HG03097 (cell line): ENCODE measurements around the gene ENTPD8.

ENCODE experiments used
- ATAC-seq: cut with Tn5 transposase; IDR thresholded peaks from one replicate; pipeline ENCODE4 v1.9.1; 2021; ENCODE audit not compliant: unreplicated experiment, low FRiP score

The ENTPD8 gene

DNA sequence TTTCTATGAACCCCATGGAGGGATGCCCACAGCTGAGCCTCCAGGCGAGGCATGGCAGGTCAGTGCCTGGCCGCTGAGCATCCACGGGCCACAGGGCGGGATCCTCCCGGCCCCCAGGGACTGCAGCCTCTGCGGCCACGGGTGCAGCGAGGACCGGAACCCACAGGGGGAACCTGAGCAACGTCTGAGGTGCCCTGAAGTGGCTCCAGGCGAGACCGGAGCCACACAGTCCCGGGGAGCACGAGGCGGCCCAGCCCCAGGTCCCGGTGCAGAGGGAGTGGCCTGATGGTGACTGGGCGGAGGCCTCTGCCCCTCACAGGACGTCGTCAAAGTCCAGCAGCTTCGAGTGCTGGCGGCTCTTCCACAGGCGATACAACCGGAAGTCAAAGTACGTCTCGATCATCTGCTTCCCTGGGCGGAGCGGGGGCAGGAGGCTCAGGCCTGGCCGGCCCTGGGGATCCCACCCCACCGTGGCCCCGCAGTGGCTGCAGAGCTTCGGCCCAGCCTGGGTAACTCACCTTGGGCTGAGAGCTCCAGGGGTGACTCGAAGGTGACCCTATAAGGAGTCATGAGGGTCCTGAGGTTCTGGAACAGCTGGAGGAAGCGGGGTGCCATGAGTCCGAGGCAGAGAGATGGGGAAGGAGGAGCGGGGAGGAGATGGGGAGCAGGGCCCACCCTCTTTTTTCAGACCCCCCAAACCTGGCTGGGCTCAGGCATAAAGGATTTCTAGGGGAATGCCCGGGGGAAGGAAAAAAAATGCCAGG, 8.1 kb upstream of the ENTPD8 start:
- no peak for ATAC-seq

DNA sequence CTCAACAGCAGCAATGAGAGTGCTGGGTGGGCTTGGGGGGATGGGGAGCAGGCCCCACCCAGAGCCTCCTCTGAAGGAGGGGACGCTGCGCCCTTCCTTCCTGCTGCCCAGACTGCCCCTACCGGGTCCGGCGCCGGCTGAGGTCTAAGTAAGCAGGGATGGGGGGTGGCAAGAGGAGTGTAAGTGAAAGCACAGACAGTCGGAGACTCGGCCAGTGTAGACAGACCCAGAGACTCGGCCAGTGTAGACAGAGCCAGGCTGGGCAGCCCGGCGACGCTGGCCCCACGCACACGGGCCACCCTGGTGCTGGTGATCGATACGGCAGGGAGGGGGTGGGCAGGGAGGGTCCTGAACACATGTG, 7.4 kb upstream of the ENTPD8 start:
- no peak for ATAC-seq

DNA sequence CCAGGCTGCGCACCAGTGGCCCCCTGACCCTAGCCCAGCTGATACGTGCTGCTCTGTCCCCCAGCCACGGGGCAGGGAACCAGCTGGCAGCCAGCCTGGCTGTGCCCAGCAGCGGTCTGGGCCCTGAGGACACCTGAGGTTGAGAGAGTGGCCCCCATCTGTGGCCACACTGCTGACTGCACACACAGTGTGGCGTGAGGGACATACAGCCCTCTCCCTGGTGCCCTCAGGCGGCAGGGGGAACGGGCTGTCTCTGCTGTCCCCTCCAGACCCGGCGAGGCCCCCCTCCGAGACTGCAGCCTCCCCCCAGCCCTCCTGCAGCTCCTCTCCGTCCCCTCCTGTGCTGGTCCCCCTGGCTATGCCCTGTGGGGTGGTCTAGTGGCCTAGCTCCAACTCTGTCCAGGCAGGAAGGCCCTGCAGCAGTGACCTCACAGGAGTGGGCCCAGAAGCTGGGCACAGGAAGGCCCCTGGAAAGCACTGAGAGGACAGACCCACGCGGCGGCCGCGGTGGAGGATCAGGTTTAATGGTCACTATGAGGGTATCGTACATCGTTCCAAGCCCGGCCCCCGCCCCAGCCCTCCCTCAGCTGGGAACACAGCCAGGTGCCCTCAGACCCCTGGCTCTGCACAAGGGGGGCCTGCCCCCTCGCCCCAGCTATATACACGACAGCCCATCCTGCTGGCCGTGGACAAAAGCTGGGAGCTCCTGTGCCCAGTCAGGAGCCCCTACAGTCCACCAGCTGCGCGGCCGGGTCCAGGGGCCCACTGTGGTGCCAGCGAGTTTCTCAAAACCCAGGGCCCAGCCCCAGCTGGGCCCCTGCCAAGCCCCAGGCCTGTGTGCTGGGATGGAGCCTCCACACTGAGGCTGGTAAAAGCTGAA, 6.8 kb upstream of the ENTPD8 start:
- ATAC-seq: no peak

DNA sequence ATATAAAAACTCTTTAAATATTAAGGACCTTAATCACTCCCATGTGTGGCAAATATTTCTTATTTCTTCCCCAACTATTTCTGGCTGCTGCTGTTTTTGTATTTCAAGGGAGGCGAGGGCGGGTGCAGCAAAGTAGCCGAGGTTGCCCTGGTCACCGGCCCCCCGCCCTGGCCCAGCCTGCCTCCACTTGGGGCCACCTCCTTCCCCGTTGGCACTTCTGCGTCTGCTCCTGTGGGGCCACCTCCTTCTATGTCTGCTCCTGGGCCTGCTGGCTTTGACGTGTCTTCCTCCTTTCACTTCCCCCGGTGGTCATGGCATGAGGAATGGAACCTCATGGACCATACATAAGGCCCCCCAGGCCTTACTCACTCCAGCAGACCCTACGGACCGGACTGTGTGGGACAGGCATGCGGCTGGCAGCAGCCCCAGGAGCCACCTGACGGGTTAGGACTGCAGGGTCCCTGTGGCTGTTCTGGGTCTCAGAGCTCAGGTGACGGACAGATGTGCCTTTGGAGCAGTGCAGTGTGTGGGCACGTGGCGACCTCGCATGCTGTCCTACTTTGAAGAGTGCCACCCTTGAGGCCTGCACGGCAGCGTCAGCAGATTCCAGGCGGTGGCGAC, 5.8 kb upstream of the ENTPD8 start:
- ATAC-seq: no peak

DNA sequence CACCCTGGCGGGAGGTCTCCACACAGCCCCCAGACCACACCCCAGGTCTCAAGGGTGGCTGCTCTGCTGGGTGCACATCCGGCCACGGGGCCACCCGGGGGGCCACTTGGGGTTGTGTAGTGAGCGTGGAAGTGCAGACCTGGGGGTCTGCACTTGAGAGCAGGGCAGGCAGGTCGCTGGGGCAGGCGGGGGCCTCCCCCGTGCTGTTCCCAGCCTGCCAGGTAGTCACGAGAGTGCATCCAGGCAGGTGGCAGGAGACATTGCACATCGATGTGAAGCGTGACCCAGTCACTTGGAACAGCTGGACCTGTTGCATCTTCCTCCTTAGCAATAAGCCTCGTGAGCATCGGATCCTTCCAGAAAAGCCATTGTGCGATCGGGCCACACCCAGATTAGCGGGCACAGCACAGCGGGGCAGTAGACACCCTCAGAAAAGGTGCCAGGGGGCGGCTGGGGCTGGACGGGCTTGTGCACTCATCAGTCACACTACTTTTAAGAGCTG, 4.8 kb upstream of the ENTPD8 start:
- ATAC-seq: no peak

DNA sequence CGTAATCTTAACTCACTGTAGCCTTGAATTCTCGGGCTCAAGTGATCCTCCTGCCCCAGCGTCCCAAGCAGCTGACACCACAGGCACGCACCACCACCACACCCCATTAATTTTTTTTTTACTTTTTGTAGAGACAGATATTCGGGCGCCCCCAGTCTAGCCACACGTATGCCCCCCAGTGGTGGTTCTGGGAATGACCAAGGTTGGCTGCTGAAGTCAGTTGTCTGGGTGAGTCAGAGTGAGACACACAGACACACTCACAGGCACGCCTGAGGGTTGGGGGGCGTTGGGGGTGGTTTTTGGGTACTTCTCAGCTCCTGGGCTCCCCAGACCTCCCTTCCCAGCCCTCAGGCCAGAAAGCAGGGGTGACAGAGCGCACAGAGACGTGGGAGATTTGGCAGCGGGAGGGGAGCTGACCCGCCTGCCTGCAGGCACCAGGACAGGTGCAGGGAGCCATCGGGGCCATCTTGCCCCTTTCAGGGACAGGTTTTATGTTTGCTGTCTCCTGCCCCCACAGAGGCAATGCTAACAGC, 4.2 kb upstream of the ENTPD8 start:
- no peak for ATAC-seq

DNA sequence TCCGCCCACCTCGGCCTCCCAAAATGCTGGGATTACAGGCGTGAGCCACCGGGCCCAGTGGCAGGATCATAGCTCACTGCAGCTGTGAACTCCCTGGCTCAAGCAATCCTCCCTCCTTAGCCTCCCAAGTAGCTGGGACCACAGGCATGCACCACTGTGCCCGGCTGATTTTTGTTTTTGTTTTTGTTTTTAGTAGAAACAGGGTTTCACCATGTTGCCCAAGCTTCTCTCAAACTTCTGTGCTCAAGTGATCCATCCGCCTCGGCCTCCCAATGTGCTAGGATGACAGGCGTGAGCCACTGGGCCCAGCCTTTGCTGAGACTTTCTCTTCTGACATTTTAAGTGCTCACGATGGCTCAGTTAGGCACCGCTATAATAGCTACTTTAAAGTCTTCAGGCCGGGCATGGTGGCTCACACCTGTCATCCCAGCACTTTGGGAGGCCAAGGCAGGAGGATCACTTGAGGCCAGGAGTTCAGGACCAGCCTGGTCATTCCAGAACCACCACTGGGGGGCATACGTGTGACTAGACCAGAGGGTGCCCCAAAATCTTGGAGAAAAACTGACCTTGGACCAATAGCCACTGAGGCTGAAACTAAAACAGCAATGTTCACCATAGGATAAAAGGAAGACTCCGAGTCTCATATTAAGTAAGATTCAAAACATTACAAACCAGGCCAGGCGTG, 3.1 kb upstream of the ENTPD8 start:
- no peak for ATAC-seq

DNA sequence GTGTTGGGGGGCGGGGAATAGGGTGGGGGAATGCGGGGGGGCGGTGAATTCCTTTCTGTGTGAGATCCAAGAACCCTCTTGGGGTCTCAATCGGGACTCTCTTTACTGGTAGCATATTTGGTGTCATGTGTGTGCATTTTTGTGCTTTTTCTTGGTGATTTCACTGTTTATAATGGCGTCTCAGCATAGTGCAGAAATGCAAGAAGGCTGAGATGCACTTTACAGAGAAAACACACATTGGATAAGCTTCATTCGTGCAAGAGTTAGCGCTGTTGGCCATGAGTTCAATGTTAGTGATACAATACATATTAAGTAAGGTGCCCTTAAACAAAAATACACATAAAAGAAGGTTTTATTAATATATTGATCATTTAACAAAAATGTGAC, 771 bp upstream of the ENTPD8 start:
- no peak for ATAC-seq

DNA sequence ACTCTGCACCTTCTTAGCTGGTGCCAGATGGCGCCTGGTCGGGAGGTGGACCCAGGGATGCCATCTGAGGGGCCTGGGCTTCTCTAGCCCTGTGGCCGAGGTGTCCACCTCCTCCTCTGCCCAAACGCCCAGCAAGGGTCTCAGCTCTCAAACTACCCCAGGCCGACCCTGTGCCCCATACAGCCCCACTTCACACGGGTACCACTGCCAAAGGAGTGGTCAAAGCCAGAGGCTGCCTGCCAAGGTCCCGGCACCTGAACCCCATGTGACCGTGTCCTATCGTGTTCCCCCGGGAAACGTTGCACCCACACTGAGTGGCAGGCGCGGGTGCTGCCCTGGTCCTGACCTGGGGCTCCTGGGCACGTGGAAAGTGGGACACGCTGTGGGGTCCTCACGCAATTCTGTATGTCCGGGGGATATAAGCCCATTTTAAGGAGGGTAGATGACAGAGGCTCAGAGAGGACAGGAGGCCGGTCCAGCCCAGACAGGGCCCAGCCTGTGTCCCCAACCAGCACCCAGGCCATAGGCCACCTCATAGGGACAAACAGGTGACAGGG, 1.9 kb downstream of the ENTPD8 start:
- ATAC-seq: no peak

DNA sequence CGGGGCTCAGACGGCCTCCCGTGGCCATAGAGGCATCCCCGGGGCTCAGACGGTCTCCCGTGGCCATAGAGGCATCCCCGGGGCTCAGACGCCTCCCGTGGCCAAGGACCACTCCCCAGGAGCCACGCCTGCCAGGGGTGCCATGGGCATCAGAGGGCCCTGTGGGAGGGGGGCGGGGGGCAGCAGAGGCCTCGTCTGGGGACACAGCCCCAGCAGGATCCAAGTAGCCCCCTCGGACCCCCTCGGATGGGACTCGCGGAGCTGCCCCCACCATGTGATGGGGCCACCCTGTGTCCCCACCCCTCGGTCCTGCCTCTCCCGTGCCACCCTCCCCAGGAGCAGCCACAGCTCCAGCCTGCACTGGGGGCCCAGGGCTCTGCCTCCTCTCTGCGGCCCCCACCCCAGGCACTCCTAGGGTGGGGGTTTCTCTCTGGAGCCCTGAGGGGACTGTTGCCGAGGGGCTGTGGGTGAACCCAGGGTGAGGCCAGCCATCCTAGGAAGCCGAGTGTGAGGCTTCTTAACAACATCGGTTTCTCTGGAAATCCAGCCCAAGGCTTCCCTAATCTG, 2.5 kb downstream of the ENTPD8 start:
- ATAC-seq: no peak

DNA sequence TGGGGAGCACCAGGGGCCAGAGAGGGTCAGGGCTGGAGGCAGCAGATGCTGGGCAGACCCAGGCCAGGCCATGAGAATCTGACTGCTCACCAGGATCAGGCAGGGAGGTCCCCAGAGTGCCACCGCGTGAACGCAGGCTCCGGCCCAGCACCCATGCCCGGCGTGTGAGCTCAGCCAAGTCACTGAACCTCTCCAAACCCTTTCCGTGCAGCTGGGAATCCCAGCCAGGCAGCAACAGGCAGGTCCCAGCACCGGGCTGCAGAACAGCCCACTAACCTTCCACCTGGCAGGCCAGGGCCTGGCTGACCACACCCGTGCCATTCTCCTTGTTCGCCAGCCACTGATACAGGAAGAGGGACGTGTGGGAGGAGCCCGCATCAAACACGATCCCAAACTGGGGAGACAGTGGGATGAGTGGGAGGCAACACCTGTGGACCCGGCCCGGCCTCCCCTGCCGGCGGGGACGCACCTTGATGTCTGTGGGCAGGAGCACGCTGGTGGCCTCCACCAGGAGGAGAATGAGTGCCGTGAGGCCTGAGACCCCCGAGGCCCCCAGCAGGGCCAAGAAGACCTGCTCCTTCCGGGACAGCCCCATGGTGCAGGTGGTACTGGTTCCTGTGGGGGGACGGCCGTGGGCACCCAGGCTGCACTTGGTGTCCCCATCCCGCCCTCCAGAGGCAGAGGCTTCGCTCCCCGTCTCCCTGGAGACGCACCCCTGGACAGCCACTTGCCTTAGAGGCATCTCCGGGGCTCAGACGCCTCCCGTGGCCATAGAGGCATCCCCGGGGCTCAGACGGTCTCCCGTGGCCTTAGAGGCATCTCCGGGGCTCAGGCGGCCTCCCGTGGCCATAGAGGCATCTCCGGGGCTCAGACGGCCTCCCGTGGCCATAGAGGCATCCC, 3.2 kb downstream of the ENTPD8 start:
- no peak for ATAC-seq

DNA sequence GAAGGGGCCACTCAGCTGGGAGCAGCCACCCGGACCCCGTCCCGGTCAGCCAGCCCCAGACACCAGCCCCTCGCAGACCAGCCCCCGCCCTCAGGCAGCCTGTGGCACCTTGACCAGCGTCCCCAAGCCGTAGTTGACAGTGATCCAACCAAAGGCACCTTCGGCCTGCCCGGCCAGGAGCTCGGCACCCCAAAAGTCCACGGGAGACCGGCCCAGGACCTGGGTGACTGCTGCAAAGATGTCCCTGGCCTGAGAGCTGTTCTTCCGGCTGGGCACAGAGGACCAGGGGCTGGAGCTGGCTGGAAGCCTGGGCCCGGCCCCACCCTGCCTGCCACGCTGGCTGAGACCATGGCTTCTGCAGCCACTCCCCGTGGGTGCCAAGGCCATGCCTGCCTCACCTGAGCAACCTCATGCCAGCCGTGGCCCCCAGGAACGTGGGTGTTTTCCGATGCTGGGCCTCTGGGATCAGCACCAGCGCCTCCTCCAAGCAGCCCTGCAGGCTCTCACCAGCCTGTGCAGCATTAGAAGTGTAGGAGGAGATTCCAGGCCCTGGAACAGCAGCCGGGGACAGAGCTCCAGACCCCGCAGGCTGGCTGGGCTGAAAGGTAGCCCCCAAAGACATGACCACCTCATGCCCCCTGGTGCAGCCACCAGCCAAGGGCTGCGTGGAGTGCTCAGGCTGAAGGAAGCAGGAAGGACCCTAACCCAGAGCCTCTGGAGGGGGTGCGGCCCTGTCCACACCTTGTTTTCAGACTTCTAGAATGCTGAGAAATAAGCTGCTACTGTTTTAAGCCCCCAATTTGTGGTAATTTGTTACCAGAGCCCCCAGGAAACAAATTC, 4.2 kb downstream of the ENTPD8 start:
- ATAC-seq: no peak

DNA sequence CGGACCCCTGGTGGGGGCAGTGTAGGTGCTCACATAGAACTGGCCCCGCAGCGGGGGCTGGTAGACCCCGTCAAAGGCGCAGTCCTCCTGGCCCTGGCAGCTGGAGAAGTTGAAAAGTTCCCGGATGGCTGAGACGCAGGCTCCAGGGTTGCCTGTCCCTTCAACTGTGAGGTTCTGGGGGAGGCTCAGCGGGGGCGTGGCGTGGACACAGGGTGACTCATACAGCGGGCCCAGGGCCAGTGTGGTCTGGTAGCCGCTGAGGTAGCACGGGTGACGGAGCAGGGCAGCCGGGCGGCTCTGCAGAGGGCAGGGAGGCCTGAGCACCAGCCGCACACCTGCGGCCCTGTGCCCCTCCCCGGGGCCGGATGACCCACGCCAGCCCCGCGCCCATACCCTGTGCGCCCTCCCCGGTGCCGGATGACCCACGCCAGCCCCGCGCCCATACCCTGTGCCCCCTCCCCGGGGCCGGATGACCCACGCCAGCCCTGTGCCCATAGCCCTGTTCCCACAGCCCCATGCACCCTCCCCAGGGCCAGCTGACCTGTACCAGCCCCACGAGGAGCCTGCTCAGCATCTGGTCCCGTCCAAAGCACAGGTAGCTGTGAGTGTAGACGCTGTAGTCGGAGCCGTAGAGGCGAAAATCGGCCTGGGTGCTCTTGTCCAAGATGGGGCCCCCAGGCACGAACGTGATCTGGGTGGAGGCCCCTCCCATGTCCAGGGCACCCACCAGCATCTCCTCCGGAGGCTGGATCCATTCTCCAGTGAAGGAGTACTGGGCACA, 5.0 kb downstream of the ENTPD8 start:
- no peak for ATAC-seq

DNA sequence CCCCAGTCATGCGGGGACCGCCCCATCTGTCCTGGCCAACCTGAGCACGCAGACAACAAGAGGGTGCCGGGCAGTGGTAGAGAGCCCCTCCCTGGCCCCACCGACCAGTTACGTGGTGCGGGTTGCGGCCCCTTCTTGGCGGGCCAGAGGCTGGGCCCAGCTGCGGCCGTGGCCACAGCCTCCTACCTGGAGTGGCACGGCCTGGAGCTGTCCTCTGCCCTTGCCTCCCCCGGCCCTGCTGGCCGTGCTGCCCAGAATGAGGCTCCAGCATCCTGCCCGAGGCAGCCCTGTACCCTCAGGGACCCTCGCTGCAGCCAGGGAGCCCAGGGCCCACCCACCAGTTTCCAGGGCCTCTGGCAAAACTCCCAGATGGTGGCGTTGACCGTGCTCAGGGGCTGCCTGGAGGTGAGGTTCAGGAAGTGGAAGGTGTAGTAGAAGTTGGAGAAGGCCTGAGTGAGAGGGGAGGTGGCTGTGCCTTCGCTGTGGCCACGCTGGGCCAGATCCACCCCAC, 5.7 kb downstream of the ENTPD8 start:
- no peak for ATAC-seq

DNA sequence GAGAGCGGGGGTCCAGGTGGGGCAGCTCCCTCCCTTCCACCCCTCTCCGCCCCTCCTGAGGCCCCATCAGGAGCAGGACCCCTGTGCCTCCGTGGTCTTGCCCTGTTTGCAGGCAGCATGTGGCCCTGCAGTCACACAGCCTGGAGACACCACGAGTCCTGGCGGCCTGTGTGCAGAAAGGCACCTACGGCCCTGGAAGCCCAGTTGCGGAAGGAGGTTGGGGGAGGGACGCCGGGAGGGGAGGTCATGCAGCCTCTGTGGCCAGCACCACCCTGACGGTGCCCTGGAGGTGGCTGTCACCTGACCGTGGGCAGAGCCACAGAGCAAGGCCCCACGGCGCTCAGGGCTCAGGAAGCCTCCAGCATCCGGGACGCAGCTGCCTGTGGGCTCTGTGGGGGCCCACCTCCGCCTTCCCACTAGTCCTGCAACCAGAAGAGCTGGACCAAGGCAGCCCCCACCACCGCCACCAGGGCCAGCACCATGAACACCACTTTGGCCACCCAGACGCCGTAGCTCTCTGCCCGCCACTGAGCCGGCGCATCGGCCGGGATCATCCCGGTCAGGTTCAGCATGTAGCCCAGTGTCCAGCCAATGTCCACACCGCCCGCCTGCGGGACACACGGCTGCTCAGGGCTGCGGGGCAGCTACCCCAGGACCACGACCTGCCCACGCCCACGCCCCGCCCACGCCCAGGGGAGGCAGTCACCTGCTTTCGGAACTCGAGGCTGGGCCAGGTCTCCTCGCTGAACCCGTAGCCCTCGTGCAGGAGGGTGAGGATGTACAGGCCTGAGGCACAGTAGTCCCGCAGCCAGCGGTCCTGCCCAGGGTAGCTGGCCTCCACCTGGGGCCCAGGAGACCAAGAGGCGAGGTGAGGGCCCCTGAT, 6.4 kb downstream of the ENTPD8 start:
- ATAC-seq: no peak

DNA sequence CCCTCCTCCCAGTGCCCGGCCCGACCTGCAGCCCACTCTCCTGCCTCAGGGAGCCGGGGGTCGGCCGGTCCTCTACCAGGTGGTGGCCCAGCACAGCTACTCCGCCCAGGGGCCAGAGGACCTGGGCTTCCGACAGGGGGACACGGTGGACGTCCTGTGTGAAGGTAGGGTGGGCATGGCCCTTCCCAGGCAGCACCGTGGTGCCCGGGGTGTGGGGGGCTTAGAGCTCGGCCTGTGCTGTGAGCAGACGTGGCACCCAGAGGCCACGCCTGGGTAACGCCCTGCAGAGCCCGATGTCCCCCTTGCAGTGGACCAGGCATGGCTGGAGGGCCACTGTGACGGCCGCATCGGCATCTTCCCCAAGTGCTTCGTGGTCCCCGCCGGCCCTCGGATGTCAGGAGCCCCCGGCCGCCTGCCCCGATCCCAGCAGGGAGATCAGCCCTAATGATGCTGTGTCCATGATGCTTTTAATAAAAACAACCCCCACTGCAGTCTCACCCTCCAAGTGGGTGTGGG, 7.2 kb downstream of the ENTPD8 start:
- ATAC-seq: no peak
